ENCODE measurements around the gene TGFBR2.
"Not testable (repeated sequence)": the region's sequence is repeated elsewhere in the genome, so short reads cannot be mapped to it uniquely, and the experiment has no call there.

Gene TGFBR2

GRCh38 chr3:30619318-30619717 lies 12.9 kb downstream of the TGFBR2 start:
- DNase-seq (ENCODE audit: low read depth in 2 of 2): no peak

GRCh38 chr3:30620402-30621360 lies 14.3 kb downstream of the TGFBR2 start:
- DNase-seq (ENCODE audit: low read depth in 2 of 2): no peak

DNA sequence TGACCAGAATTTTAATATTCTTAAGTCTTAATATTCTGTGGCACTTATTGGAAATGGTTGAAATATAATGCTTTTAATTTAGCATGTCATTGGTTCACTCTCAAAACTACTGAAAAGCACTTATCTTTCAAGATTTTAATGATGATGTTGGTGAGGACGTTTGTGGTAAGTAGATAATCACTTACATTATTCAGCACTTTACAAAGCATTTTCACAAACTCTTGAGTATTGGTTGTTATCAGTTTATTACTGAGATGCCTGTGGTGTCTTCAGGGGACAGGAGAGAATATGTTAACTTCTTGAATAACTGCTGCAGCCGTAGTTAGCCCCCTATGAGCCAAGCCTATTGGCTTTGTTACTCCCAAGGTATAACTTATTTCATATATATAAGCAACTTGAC lies 15.2 kb downstream of the TGFBR2 start:
- DNase-seq (ENCODE audit: low read depth in 2 of 2): no peak

GRCh38 chr3:30622047-30622545 lies 15.7 kb downstream of the TGFBR2 start:
- no peak for DNase-seq (ENCODE audit: low read depth in 2 of 2)

GRCh38 chr3:30622790-30623189 lies 16.4 kb downstream of the TGFBR2 start:
- DNase-seq (ENCODE audit: low read depth in 2 of 2): no peak

- DNase-seq (ENCODE audit: low read depth in 2 of 2): no peak
These were observed 16.9 kb downstream of the TGFBR2 start for GRCh38 chr3:30623351-30623750.

DNA sequence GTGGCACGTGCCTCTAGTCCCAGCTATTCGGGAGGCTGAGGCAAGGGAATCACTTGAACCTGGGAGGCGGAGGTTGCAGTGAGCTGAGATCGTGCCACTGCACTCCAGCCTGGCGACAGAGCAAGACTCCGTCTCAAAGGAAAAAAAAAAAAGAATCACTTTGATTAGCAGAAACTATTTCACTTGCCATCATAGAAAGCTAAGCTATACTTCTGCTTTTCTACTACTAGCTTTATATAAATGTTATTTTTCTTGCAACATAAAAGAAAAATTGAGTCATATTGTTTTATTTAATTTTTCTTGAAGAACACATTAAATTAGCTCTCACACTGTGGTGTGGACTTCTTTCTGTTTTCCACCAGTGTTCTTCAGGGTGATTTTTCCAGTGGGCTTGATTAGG lies 18.1 kb downstream of the TGFBR2 start:
- DNase-seq (ENCODE audit: low read depth in 2 of 2): not testable (repeated sequence)

DNA sequence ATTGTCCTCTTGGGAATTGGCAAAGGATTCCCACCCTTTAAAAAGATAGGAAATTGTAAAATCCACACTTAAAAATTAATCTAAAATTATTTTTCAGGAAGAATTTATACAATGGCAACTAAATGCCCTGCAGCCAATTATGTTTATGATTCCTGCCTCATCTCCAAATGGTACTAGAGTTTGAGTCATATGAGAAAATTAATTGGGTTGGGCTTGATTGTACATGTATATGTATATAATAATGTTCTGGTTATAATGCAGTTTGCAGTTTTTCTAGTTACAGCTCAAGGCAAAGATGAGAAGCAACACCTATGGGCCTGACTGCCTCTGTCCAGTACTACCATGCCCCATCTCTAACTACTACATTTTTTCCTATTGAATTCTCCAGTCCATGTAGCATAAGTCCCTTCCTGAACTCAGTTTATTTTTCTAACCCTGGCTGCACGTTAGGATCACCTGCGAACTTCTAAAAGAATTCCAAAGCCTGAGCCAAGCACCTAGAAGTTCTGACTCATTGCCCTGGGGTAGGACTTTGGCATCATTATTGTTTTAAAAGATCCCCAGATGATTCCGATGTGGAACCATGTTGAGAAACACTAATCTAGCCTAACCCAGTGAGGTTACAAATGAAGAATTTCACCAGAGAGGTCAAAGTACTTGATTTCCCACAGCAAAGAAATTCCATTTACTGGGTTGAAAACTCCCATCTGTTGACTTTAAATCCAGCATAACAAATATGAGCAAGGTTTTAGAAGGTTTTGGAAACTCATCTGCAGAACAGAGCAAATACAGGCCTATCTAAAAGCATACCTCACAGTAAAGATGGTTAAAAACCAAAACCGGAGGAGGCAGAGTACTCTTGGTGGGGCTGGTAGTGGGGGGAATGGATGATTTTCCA lies 19.4 kb downstream of the TGFBR2 start:
- DNase-seq (ENCODE audit: low read depth in 2 of 2): no peak

DNA sequence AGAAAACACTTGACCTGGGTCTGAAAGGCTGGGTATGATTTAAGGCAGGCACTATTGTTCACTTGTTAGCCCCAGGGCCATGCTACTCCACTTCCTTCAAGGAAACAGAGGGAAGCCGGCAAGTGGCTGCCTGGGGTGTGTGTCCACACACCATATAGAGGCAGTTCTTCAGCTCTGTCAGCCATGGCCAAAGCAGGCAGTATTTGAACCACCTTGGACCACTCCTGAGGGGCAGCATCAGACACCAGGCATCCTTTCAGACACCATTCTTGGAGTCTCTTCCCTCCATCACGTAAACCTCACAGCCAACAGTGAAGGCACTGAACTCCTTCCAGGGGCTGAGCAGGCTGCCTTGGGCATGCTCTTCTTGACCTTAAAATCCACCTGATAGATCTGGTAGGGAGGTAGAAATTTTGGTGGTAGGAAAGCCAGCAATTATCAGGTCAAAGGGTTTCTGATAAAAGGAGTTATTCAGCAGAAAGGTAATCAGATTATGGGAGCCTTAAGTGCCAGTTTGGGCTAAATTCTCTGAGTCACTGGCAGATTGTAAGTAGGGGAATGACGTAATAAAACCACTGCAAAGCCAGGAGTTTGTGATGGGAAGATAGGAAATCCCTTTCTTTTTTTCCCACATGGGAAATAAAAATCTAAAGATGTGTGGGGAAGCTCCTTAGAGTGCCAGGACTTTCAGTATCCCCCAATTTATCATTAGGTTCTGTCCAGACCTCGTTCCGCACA lies 20.2 kb downstream of the TGFBR2 start:
- DNase-seq (ENCODE audit: low read depth in 2 of 2): no peak

- no peak for DNase-seq (ENCODE audit: low read depth in 2 of 2)
These were observed 22.0 kb downstream of the TGFBR2 start for GRCh38 chr3:30628205-30628900.

DNA sequence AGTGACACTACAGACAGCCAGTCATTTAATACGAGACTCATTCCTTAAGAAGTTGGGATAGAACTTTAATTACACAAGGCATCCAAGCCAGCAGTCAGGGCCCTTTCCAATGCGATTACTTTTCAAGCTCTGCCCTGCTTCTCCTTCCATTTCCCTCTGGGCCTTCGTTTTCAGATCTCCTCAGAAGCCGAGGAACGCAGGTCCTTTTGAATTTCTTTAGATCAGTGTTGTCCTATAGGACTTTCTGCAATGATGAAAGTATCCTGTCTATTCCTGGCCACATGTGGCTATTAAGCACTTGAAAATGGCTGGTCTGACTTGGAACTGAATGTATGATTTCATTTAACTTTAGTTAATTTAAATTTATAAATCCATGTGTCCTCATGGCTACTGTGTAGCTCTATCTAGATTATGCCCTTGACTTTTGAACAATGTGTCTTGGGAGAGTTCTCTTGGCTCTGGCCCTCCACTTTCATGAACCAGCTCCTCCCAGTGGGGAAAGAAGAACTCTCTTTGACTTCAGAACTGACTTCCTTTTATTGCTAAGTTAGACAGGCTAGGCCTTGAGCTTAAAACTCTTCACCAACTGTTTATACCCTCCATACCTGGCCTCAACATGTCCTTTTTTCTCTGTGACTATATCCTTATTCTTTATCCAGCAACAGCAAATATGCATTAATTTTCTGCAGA lies 22.6 kb downstream of the TGFBR2 start:
- no peak for DNase-seq (ENCODE audit: low read depth in 2 of 2)

- DNase-seq (ENCODE audit: low read depth in 2 of 2): no peak
These were observed 23.3 kb downstream of the TGFBR2 start for GRCh38 chr3:30629746-30630145.

DNA sequence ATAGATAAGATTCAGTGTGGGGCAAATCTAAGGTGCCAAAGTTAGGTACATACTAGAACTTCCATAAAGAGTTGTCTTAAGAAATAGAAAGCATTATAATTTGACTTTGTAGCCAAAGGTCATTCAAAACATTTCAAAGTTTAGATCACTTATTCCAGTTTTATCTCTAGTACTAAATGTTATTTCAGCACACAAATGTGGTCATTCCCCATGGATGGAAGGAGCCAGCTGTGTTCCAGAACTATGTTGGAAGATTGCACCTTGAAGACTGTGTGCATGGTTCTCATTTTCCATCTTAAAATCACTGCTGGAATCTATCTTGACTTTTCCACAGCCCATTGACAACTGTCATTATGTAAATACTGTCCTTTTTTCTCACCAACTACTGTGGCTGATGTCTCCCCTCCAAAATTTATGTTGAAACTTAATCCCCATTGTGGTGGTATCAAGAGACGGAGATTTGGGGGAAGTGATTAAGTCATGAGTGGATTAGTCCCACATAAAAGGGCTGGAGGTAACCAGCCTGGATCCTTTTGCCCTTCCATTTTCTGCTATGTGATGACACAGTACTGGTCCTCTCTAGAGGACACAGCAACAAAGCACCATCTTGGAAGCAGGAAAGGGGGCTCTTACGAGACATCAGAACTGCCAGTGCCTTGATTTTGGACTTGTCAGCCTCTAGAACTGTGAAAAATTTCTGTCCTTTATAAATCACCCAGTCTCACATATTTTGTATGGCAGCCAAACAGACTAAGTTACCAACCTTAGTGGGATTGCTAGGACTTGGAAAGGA lies 24.0 kb downstream of the TGFBR2 start:
- DNase-seq (ENCODE audit: low read depth in 2 of 2): no peak

GRCh38 chr3:30631243-30631904 lies 25.0 kb downstream of the TGFBR2 start:
- DNase-seq (ENCODE audit: low read depth in 2 of 2): no peak

GRCh38 chr3:30632065-30632464 lies 25.7 kb downstream of the TGFBR2 start:
- no peak for DNase-seq (ENCODE audit: low read depth in 2 of 2)

DNA sequence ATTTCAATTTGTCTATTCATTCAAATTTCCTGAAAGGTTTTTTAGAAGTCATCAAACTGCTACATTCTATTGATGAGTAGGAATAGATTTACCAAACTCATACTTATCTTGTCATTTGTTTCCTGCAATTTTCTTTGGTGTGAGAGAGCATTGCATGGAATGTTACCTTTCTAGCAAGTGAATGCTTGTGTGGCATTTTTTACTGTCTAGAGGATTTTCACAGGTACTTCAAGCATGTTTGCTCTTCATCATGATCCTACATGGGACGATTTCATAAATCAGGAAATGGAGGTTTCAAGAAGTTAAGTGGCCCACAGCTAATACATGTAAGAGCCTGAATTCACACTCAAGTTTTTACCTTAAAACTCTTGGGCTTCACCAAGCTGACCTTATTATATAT lies 26.1 kb downstream of the TGFBR2 start:
- DNase-seq (ENCODE audit: low read depth in 2 of 2): no peak

- no peak for DNase-seq (ENCODE audit: low read depth in 2 of 2)
These were observed 27.3 kb downstream of the TGFBR2 start for GRCh38 chr3:30633718-30634117.

DNA sequence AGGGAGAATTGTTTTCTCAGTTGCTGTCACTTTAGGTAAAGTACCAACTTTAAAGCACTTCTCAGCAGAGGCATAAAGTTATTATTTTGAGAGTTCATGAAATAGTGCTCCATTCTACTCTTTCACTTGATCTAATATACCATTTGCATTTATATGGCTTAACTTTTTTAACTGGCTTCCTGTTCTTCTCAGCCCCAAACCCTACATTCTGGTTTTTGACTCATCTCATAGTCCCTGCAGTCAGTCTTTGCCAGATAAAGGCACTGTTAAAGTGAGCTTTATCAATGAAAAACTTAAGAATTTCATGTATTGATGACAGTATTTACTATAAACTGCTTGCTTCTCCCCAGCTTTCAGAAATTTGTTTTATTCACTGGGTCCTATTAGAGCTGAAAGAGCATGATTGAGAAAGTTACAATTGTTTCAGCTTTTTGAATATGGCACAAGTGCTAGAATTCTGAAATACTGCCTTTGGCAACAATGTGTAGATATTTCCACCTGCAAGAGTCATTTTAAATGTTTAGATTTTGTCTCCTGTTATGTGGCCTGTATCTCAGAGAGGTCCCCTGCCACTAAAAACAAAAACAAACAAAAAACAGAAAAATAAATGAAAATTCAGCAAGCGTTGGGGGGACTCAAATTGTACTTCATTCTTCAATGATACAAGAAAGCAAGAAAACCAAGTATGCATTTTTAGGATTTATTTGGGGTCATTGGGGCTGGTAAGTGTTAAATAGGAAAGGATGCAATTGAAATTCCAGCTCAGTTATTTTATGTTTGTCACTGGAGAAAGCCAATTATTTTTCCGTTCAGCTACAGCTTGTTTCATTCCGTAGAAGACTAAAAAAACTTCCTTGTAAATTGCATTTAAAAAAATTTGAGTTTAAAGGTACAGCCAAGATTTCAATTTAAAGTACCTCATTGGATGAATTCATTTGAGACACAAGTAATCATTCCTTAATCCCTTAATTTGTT lies 28.6 kb downstream of the TGFBR2 start:
- no peak for DNase-seq (ENCODE audit: low read depth in 2 of 2)

Data from stimulated activated CD4-positive, alpha-beta T cell treated with anti-CD3 and anti-CD28 coated beads, Interleukin-15, amount 100 ng/mL, for 48 hours (primary cell).